HEK293 (cell line): ENCODE results near the gene PRR16.

Source experiments
- CTCF ChIA-PET: fragments of 350-600 bp; formaldehyde crosslinking; extraction: SDS; loops from one replicate; lab custom pipeline; 2021; ENCODE audit warnings: antibody characterized with exemption; lab: Yijun Ruan, JAX
- POLR2A ChIA-PET: fragments of 300-600 bp; formaldehyde crosslinking; extraction: SDS; loops from one replicate; lab custom pipeline; 2020; ENCODE audit warnings: antibody characterized with exemption, inconsistent platforms; lab: Yijun Ruan, JAX
- H3K27ac ChIP-seq: fragments of 200-500 bp; sonication (Bioruptor generic); 2 replicates; pipeline ENCODE4 v1.5.1; 2014; ENCODE audit warnings: low read depth, low read length, control low read depth, inconsistent platforms; ENCODE audit errors: extremely low read depth
- H3K36me3 ChIP-seq, 2 experiments: fragments of 200-500 bp in 1 of 2; sonication (Bioruptor generic) in 1 of 2; 1 replicate in 1 of 2; 2 replicates in 1 of 2; pipeline ENCODE4 v1.5.1; 2014 to 2017; ENCODE audit warnings: inconsistent platforms in 2 of 2, low read length in 2 of 2; ENCODE audit not compliant: control insufficient read depth in 2 of 2, insufficient read depth in 1 of 2
- H3K4me1 ChIP-seq: fragments of 200-500 bp; sonication (Bioruptor generic); 2 replicates; pipeline ENCODE4 v1.5.1; 2014; ENCODE audit warnings: mild to moderate bottlenecking, low read length, inconsistent platforms; ENCODE audit not compliant: control insufficient read depth, insufficient read depth
- H3K4me3 ChIP-seq: 2 replicates; pipeline ENCODE4 v1.5.1; 2011; ENCODE audit warnings: low read depth, mild to moderate bottlenecking, control low read depth, low read length, moderate library complexity
- H3K9me3 ChIP-seq: fragments of 200-500 bp; sonication (Bioruptor generic); 2 replicates; pipeline ENCODE4 v1.5.1; 2014; ENCODE audit warnings: low read depth, low read length, inconsistent platforms; ENCODE audit not compliant: control insufficient read depth, insufficient read depth
- KLF8 ChIP-seq: fragments of 450-650 bp; formaldehyde crosslinking; IDR thresholded peaks from 2 replicates; pipeline ENCODE4 v1.5.1; 2016; ENCODE audit warnings: missing biosample characterization, missing genetic modification characterization
- OSR2 ChIP-seq: fragments of 450-650 bp; formaldehyde crosslinking; IDR thresholded peaks from 2 replicates; pipeline ENCODE4 v1.5.1; 2016; ENCODE audit warnings: missing biosample characterization, missing genetic modification characterization
- RBAK ChIP-seq: fragments of 450-650 bp; formaldehyde crosslinking; IDR thresholded peaks from 2 replicates; pipeline ENCODE4 v1.5.1; 2016; ENCODE audit warnings: missing biosample characterization, missing genetic modification characterization
- SP3 ChIP-seq: fragments of 450-650 bp; formaldehyde crosslinking; IDR thresholded peaks from 2 replicates; pipeline ENCODE4 v1.5.1; 2016; ENCODE audit warnings: missing biosample characterization, missing genetic modification characterization
- YY2 ChIP-seq: fragments of 450-650 bp; formaldehyde crosslinking; IDR thresholded peaks from 2 replicates; pipeline ENCODE4 v1.5.1; 2016; ENCODE audit warnings: missing biosample characterization, missing genetic modification characterization
- ZBTB7A ChIP-seq: fragments of 450-650 bp; formaldehyde crosslinking; IDR thresholded peaks from 2 replicates; pipeline ENCODE4 v1.5.1; 2016; ENCODE audit warnings: low read depth, missing biosample characterization, missing genetic modification characterization
- ZFP41 ChIP-seq: fragments of 450-650 bp; formaldehyde crosslinking; IDR thresholded peaks from 2 replicates; pipeline ENCODE4 v1.5.1; 2016; ENCODE audit warnings: missing biosample characterization, missing genetic modification characterization, borderline replicate concordance
- ZNF175 ChIP-seq: fragments of 450-650 bp; formaldehyde crosslinking; IDR thresholded peaks from 2 replicates; pipeline ENCODE4 v1.5.1; 2016; ENCODE audit warnings: missing biosample characterization, missing genetic modification characterization
- ZNF214 ChIP-seq: fragments of 450-650 bp; formaldehyde crosslinking; IDR thresholded peaks from 2 replicates; pipeline ENCODE4 v1.5.1; 2017; ENCODE audit warnings: missing biosample characterization, mild to moderate bottlenecking, missing genetic modification characterization, borderline replicate concordance
- ZNF223 ChIP-seq: fragments of 450-650 bp; formaldehyde crosslinking; IDR thresholded peaks from 2 replicates; pipeline ENCODE4 v1.5.1; 2016; ENCODE audit warnings: missing biosample characterization, missing genetic modification characterization
- ZNF37A ChIP-seq: fragments of 450-650 bp; IDR thresholded peaks from 2 replicates; pipeline ENCODE4 v1.5.1; 2018; ENCODE audit warnings: missing biosample characterization, missing genetic modification characterization
- ZNF391 ChIP-seq: fragments of 450-650 bp; formaldehyde crosslinking; IDR thresholded peaks from 2 replicates; pipeline ENCODE4 v1.5.1; 2016; ENCODE audit warnings: low read depth, missing biosample characterization, missing genetic modification characterization, borderline replicate concordance
- ZNF571 ChIP-seq: fragments of 450-650 bp; formaldehyde crosslinking; IDR thresholded peaks from 2 replicates; pipeline ENCODE4 v1.5.0; 2017; ENCODE audit warnings: missing biosample characterization, missing genetic modification characterization
- ZNF658 ChIP-seq: fragments of 450-650 bp; formaldehyde crosslinking; IDR thresholded peaks from 2 replicates; pipeline ENCODE4; 2016; ENCODE audit warnings: missing biosample characterization, missing genetic modification characterization
- ZNF664 ChIP-seq: fragments of 450-650 bp; formaldehyde crosslinking; IDR thresholded peaks from 2 replicates; pipeline ENCODE4 v1.5.1; 2016; ENCODE audit warnings: missing biosample characterization, missing genetic modification characterization
- ZNF776 ChIP-seq: fragments of 450-650 bp; formaldehyde crosslinking; IDR thresholded peaks from 2 replicates; pipeline ENCODE4 v1.5.0; 2017; ENCODE audit warnings: missing biosample characterization, missing genetic modification characterization, borderline replicate concordance
- ZNF843 ChIP-seq: fragments of 450-650 bp; formaldehyde crosslinking; IDR thresholded peaks from 2 replicates; pipeline ENCODE4 v1.5.1; 2016; ENCODE audit warnings: missing biosample characterization, missing genetic modification characterization
- TF ChIP-seq, protein P1 (sequence below): fragments of 450-650 bp; formaldehyde crosslinking; IDR thresholded peaks from 2 replicates; pipeline ENCODE4 v1.5.1; 2016; ENCODE audit warnings: missing biosample characterization, missing genetic modification characterization
- TF ChIP-seq, protein P2 (sequence below): fragments of 450-650 bp; formaldehyde crosslinking; IDR thresholded peaks from 2 replicates; pipeline ENCODE4 v1.5.1; 2017; ENCODE audit warnings: missing biosample characterization, mild to moderate bottlenecking, missing genetic modification characterization, moderate library complexity
- TF ChIP-seq, protein P3 (sequence below): fragments of 450-650 bp; formaldehyde crosslinking; IDR thresholded peaks from 2 replicates; pipeline ENCODE4 v1.5.0; 2017; ENCODE audit warnings: missing biosample characterization, missing genetic modification characterization, borderline replicate concordance
- TF ChIP-seq, protein P4 (sequence below): fragments of 450-650 bp; formaldehyde crosslinking; IDR thresholded peaks from 2 replicates; pipeline ENCODE4 v1.5.1; 2016; ENCODE audit warnings: missing biosample characterization, missing genetic modification characterization

Gene PRR16

DNA sequence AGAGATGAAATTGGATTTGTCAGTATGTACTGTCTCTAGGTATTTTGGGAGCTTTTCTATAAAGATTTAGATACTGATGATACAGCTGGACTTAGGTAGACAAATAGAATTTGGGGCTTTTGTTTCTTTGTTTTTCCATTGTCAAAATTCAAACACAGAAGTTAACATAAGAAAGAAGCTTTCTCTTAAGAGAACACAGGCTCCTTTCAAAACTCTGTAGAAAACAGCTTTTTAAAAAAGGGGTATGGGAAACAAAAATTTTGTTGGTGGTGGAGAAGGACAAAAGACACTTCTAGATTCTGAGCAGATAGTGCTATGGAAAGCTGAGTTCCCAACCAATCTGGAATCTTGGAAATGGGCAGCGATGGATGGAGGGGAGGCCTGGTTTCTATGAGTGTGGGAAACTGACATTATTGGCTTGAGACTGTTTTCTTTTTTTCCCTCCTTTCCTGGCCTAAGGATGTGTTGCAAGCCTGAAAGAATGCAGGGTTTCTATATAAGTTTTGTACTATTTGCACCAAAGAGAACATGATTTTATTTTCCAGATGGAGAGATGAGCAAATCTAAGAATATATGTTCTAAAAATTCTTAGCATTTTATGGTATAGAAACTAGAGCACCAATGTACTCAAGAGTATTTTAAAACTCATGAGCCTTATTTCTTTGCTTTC, 240.0 kb downstream of the PRR16 start:
- CTCF ChIA-PET: no interaction called here
- Histone ChIP-seq H3K9me3 (no peaks in the 10 kb centered on the region), H3K4me1 (no peaks in the 10 kb centered on the region), H3K36me3 (no peaks in the 10 kb centered on the region), H3K4me3 (no peak overlapping the region), H3K27ac (no peak overlapping the region)
- POLR2A ChIA-PET: no interaction called here
- no peak for TF ChIP-seq YY2 (tag by site-specific recombination)
- TF ChIP-seq ZNF664: no peak
- TF ChIP-seq ZFP41 (tag by site-specific recombination): no peak
- no peak for TF ChIP-seq ZNF223 (tag by site-specific recombination)
- no peak for TF ChIP-seq SP3 (tag by site-specific recombination)
- no peak for TF ChIP-seq ZNF37A (tag by site-specific recombination)
- TF ChIP-seq RBAK (tag by site-specific recombination): no peak
- no peak for TF ChIP-seq OSR2
- TF ChIP-seq, protein P1, sequence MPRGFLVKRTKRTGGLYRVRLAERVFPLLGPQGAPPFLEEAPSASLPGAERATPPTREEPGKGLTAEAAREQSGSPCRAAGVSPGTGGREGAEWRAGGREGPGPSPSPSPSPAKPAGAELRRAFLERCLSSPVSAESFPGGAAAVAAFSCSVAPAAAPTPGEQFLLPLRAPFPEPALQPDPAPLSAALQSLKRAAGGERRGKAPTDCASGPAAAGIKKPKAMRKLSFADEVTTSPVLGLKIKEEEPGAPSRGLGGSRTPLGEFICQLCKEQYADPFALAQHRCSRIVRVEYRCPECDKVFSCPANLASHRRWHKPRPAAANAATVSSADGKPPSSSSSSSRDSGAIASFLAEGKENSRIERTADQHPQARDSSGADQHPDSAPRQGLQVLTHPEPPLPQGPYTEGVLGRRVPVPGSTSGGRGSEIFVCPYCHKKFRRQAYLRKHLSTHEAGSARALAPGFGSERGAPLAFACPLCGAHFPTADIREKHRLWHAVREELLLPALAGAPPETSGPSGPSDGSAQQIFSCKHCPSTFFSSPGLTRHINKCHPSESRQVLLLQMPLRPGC (tag by site-specific recombination): no peak
- TF ChIP-seq, protein P2, sequence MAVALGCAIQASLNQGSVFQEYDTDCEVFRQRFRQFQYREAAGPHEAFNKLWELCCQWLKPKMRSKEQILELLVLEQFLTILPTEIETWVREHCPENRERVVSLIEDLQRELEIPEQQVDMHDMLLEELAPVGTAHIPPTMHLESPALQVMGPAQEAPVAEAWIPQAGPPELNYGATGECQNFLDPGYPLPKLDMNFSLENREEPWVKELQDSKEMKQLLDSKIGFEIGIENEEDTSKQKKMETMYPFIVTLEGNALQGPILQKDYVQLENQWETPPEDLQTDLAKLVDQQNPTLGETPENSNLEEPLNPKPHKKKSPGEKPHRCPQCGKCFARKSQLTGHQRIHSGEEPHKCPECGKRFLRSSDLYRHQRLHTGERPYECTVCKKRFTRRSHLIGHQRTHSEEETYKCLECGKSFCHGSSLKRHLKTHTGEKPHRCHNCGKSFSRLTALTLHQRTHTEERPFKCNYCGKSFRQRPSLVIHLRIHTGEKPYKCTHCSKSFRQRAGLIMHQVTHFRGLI (tag by site-specific recombination): no peak
- TF ChIP-seq, protein P3, sequence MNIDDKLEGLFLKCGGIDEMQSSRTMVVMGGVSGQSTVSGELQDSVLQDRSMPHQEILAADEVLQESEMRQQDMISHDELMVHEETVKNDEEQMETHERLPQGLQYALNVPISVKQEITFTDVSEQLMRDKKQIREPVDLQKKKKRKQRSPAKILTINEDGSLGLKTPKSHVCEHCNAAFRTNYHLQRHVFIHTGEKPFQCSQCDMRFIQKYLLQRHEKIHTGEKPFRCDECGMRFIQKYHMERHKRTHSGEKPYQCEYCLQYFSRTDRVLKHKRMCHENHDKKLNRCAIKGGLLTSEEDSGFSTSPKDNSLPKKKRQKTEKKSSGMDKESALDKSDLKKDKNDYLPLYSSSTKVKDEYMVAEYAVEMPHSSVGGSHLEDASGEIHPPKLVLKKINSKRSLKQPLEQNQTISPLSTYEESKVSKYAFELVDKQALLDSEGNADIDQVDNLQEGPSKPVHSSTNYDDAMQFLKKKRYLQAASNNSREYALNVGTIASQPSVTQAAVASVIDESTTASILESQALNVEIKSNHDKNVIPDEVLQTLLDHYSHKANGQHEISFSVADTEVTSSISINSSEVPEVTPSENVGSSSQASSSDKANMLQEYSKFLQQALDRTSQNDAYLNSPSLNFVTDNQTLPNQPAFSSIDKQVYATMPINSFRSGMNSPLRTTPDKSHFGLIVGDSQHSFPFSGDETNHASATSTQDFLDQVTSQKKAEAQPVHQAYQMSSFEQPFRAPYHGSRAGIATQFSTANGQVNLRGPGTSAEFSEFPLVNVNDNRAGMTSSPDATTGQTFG (tag by site-specific recombination): no peak
- no peak for TF ChIP-seq ZNF776 (tag by site-specific recombination)
- no peak for TF ChIP-seq ZNF658 (tag by site-specific recombination)
- no peak for TF ChIP-seq ZNF391
- TF ChIP-seq ZNF175 (tag by site-specific recombination): no peak
- TF ChIP-seq ZNF571 (tag by site-specific recombination): no peak
- TF ChIP-seq, protein P4, sequence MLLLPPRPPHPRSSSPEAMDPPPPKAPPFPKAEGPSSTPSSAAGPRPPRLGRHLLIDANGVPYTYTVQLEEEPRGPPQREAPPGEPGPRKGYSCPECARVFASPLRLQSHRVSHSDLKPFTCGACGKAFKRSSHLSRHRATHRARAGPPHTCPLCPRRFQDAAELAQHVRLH: no peak
- no peak for TF ChIP-seq ZNF843 (tag by site-specific recombination)
- TF ChIP-seq, all 188 proteins: peak for 0

DNA sequence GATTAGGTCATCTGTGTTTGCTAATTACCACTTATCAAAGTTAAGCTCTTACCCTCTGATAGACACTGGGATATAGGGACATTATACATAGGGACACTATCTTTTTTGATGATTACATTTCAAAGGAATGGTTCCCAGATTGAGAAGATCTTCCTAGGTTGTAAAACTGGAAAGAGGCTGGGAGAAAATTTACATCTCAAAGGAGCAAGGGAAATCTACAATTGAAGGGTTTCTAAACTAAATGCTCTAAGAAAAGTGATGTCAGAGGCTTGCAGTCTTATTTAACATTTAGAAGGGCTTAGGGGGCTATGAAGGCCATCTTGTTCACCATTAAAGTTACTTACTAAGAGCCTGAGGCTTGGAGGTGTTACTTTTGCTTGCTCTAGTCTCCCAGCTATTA, 242.8 kb downstream of the PRR16 start:
- TF ChIP-seq ZNF214 (tag by site-specific recombination): no peak
- TF ChIP-seq ZBTB7A (tag by site-specific recombination): no peak
- TF ChIP-seq KLF8: no peak
- TF ChIP-seq, protein P2 (tag by site-specific recombination): no peak
- ChIA-PET POLR2A (no interaction called here), CTCF (no interaction called here)
- H3K4me3 ChIP-seq: no peak overlapping the region
- no peaks in the 10 kb centered on the region for H3K4me1 ChIP-seq
- H3K27ac ChIP-seq: no peak overlapping the region
- no peaks in the 10 kb centered on the region for H3K9me3 ChIP-seq
- H3K36me3 ChIP-seq: no peaks in the 10 kb centered on the region
